ENCODE data around the gene IFNL3.
"Not testable (repeated sequence)": the region's sequence is repeated elsewhere in the genome, so short reads cannot be mapped to it uniquely, and the experiment has no call there.

Gene IFNL3

GRCh38 chr19:39244410-39245100 lies at the start of gene IFNL3:
Gene IFNL3 (minus strand): TSS chr19:39245006. CDS start chr19:39244967, 39 bp downstream.
- H3K9ac ChIP-seq (ENCODE audit: insufficient read length); H3K9me3 ChIP-seq (ENCODE audit: low read depth, low read length); H3K27ac ChIP-seq; H3K4me3 ChIP-seq; H3K36me3 ChIP-seq (ENCODE audit: insufficient read depth, low read length); DNase-seq (ENCODE audit: low read depth, low spot score): not testable (repeated sequence)

GRCh38 chr19:39293394-39293793 lies 48.6 kb upstream of the IFNL3 start:
- DNase-seq (ENCODE audit: low read depth, low spot score) = no peak
- H3K36me3 ChIP-seq (ENCODE audit: insufficient read depth, low read length) = no peaks in the 10 kb centered on the region
- TF ChIP-seq EZH2 (IDR thresholded peaks at IDR 0.05) (no peak), FOXP2 (optimal IDR thresholded peaks at IDR 0.05; ENCODE audit: control extremely low read depth, extremely low read length, insufficient read depth) (no peak), POLR2AphosphoS5 (IDR thresholded peaks at IDR 0.05; ENCODE audit: borderline replicate concordance, low read depth, low read length) (no peak)
- H3K9me3 ChIP-seq (ENCODE audit: low read depth, low read length) = no peaks in the 10 kb centered on the region
- H3K9ac ChIP-seq (ENCODE audit: insufficient read length) = no peak overlapping the region
- no peak overlapping the region for H3K27ac ChIP-seq
- no peak overlapping the region for H3K4me3 ChIP-seq

GRCh38 chr19:39284032-39284431 lies 39.2 kb upstream of the IFNL3 start:
- no peaks in the 10 kb centered on the region for H3K9me3 ChIP-seq (ENCODE audit: low read depth, low read length)
- no peak overlapping the region for H3K9ac ChIP-seq (ENCODE audit: insufficient read length)
- no peak overlapping the region for H3K4me3 ChIP-seq
- H3K27ac ChIP-seq = no peak overlapping the region
- no peak for DNase-seq (ENCODE audit: low read depth, low spot score)
- TF ChIP-seq EZH2 (IDR thresholded peaks at IDR 0.05) = no peak
- no peak for TF ChIP-seq POLR2AphosphoS5 (IDR thresholded peaks at IDR 0.05; ENCODE audit: borderline replicate concordance, low read depth, low read length)
- TF ChIP-seq FOXP2 (optimal IDR thresholded peaks at IDR 0.05; ENCODE audit: control extremely low read depth, extremely low read length, insufficient read depth) = no peak
- H3K36me3 ChIP-seq (ENCODE audit: insufficient read depth, low read length) = no peaks in the 10 kb centered on the region

GRCh38 chr19:39282021-39282420 lies 37.2 kb upstream of the IFNL3 start:
- Histone ChIP-seq H3K27ac (no peak overlapping the region), H3K9me3 (ENCODE audit: low read depth, low read length) (no peaks in the 10 kb centered on the region), H3K4me3 (no peak overlapping the region), H3K36me3 (ENCODE audit: insufficient read depth, low read length) (no peaks in the 10 kb centered on the region), H3K9ac (ENCODE audit: insufficient read length) (no peak overlapping the region)
- no peak for DNase-seq (ENCODE audit: low read depth, low spot score)
- TF ChIP-seq FOXP2 (optimal IDR thresholded peaks at IDR 0.05; ENCODE audit: control extremely low read depth, extremely low read length, insufficient read depth) (no peak), EZH2 (IDR thresholded peaks at IDR 0.05) (no peak), POLR2AphosphoS5 (IDR thresholded peaks at IDR 0.05; ENCODE audit: borderline replicate concordance, low read depth, low read length) (no peak)

- TF ChIP-seq POLR2AphosphoS5 (IDR thresholded peaks at IDR 0.05; ENCODE audit: borderline replicate concordance, low read depth, low read length) (no peak), FOXP2 (optimal IDR thresholded peaks at IDR 0.05; ENCODE audit: control extremely low read depth, extremely low read length, insufficient read depth) (no peak), EZH2 (IDR thresholded peaks at IDR 0.05) (no peak)
- DNase-seq (ENCODE audit: low read depth, low spot score) = no peak
- Histone ChIP-seq H3K27ac (no peak overlapping the region), H3K9me3 (ENCODE audit: low read depth, low read length) (no peaks in the 10 kb centered on the region), H3K4me3 (no peak overlapping the region), H3K36me3 (ENCODE audit: insufficient read depth, low read length) (no peaks in the 10 kb centered on the region), H3K9ac (ENCODE audit: insufficient read length) (no peak overlapping the region)
Observed at GRCh38 chr19:39277598-39277997, 32.8 kb upstream of the IFNL3 start.

GRCh38 chr19:39276740-39277139 lies 31.9 kb upstream of the IFNL3 start:
- Histone ChIP-seq H3K9ac (ENCODE audit: insufficient read length) (no peak overlapping the region), H3K4me3 (no peak overlapping the region), H3K27ac (no peak overlapping the region), H3K36me3 (ENCODE audit: insufficient read depth, low read length) (no peaks in the 10 kb centered on the region), H3K9me3 (ENCODE audit: low read depth, low read length) (no peaks in the 10 kb centered on the region)
- no peak for DNase-seq (ENCODE audit: low read depth, low spot score)
- no peak for TF ChIP-seq POLR2AphosphoS5 (IDR thresholded peaks at IDR 0.05; ENCODE audit: borderline replicate concordance, low read depth, low read length)
- TF ChIP-seq EZH2 (IDR thresholded peaks at IDR 0.05) = no peak
- no peak for TF ChIP-seq FOXP2 (optimal IDR thresholded peaks at IDR 0.05; ENCODE audit: control extremely low read depth, extremely low read length, insufficient read depth)

GRCh38 chr19:39275578-39275977 lies 30.8 kb upstream of the IFNL3 start:
- Histone ChIP-seq H3K4me3 (no peak overlapping the region), H3K9me3 (ENCODE audit: low read depth, low read length) (no peaks in the 10 kb centered on the region), H3K9ac (ENCODE audit: insufficient read length) (no peak overlapping the region), H3K27ac (no peak overlapping the region), H3K36me3 (ENCODE audit: insufficient read depth, low read length) (no peaks in the 10 kb centered on the region)
- no peak for TF ChIP-seq FOXP2 (optimal IDR thresholded peaks at IDR 0.05; ENCODE audit: control extremely low read depth, extremely low read length, insufficient read depth)
- no peak for TF ChIP-seq EZH2 (IDR thresholded peaks at IDR 0.05)
- no peak for TF ChIP-seq POLR2AphosphoS5 (IDR thresholded peaks at IDR 0.05; ENCODE audit: borderline replicate concordance, low read depth, low read length)
- no peak for DNase-seq (ENCODE audit: low read depth, low spot score)

GRCh38 chr19:39273859-39274258 lies 29.1 kb upstream of the IFNL3 start:
- not testable (repeated sequence) for H3K9me3 ChIP-seq (ENCODE audit: low read depth, low read length); H3K4me3 ChIP-seq; DNase-seq (ENCODE audit: low read depth, low spot score); H3K36me3 ChIP-seq (ENCODE audit: insufficient read depth, low read length); H3K27ac ChIP-seq; H3K9ac ChIP-seq (ENCODE audit: insufficient read length)
